ENCODE results near the gene CCDC187. TPM values are rescaled to one million over a fixed set of nuclear protein-coding genes. Genes with fewer than 3 reads are reported as not detected.

CCDC187 gene
- total RNA-seq, 6 donors from 2014 or later = 0.17 to 22.3 (median 10.0) TPM

DNA sequence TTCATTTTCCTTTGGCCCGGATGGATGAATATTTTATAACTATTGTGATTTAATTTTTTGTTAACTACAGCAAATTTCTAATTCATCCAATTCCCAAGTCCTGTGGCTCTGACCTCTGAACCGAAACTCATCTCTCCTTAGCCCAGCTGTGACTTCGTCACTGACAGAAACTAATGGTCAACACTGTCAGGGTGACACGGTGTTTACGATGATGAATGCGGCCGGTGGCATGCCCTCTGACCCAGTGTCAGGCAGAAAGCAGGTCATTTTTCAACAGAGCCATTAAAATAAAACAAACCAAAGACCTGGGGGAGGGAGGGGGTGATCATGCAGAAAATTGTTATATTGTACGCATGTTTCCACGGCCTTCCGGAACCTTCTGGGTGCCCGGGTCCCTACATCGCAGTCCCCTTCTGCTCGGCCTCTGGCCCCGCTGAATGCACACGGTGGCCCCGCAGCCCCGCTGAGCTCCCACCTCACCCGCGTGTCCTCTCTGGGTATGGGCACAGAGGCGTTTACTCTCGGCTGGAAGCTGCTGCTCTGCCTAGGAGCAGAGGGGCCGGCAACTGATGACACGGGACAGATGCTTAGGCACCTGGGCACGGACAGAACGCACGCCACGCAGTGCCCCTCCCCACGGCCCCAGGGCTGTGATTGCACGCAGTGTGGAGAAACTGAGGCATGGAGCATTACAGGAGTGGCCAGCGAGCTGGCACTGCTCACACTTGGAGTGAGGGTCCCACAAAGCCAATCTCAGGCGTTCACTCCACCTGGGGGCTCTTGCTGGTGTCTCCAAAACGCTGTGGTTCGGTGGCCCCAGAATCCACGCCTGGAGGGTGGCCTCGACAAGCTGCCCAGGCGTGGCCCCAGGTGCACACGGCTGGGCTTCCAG is 8.1 kb downstream of the CCDC187 start:
- Histone ChIP-seq H3K36me3 (no peaks in the 10 kb centered on the region), H3K9me3 (no peaks in the 10 kb centered on the region), H3K4me1 (peaks cover 0 to 5% (median 0%) of the 10 kb centered on the region in 4 donors), H3K4me3 (no peak overlapping the region), H3K27ac (no peak overlapping the region), H3K27me3 (no peaks in the 10 kb centered on the region)
- WGBS, 2 donors = 62 to 70% methylated on average over 17 to 35 of the region's 37 CpGs
- no peak for ATAC-seq (ENCODE audit: low FRiP score in 2 of 2)
- peak in 1 of 2 donors; percentile 56 for DNase-seq
- TF ChIP-seq POLR2AphosphoS5 (IDR thresholded peaks at IDR 0.05) (no peak), CTCF (IDR thresholded peaks at IDR 0.05) (no peak), EP300 (IDR thresholded peaks at IDR 0.05) (no peak), POLR2A (IDR thresholded peaks at IDR 0.05) (no peak)

GRCh38 chr9:136295055-136295454 is 8.8 kb downstream of the CCDC187 start:
- ATAC-seq (ENCODE audit: low FRiP score in 2 of 2) (no peak), DNase-seq (peak in 1 of 2 donors; percentile 48)
- Histone ChIP-seq H3K36me3 (no peaks in the 10 kb centered on the region), H3K27me3 (no peaks in the 10 kb centered on the region), H3K4me3 (no peak overlapping the region), H3K9me3 (no peaks in the 10 kb centered on the region), H3K4me1 (peaks cover 0 to 5% (median 0%) of the 10 kb centered on the region in 4 donors), H3K27ac (no peak overlapping the region)
- WGBS, 2 donors = 89 to 94% methylated on average over 10 to 16 of the region's 16 CpGs
- no peak for TF ChIP-seq EP300 (IDR thresholded peaks at IDR 0.05)
- TF ChIP-seq CTCF (IDR thresholded peaks at IDR 0.05) = no peak
- TF ChIP-seq POLR2A (IDR thresholded peaks at IDR 0.05) = no peak
- TF ChIP-seq POLR2AphosphoS5 (IDR thresholded peaks at IDR 0.05) = no peak

DNA sequence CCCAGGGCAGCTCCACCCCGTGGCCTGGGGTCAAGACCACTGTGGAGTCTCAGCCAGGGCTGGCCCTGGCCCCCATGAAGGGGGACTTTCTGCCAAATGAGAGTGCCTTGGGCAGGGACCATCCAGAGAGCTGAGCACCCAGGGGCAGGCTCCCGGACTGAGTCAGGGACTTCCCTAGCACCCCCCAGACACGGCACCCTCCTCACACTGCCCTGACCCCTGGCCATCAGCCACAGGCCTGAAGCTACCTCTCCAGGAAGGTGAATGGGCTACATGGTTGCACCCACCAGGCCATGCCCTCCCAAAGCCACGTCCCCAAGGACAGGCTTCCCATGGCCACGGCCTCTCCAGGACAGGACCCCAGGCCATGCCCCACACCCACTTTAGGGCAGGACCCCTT is 9.5 kb downstream of the CCDC187 start:
- H3K9me3 ChIP-seq = no peaks in the 10 kb centered on the region
- no peaks in the 10 kb centered on the region for H3K36me3 ChIP-seq
- no peaks in the 10 kb centered on the region for H3K27me3 ChIP-seq
- peaks cover 0 to 5% (median 0%) of the 10 kb centered on the region in 4 donors for H3K4me1 ChIP-seq
- no peak overlapping the region for H3K27ac ChIP-seq
- H3K4me3 ChIP-seq = no peak overlapping the region
- DNase-seq (peak in 1 of 2 donors; percentile 25), ATAC-seq (ENCODE audit: low FRiP score in 2 of 2) (no peak)
- TF ChIP-seq POLR2AphosphoS5 (IDR thresholded peaks at IDR 0.05) (no peak), CTCF (IDR thresholded peaks at IDR 0.05) (no peak), EP300 (IDR thresholded peaks at IDR 0.05) (no peak), POLR2A (IDR thresholded peaks at IDR 0.05) (no peak)
- WGBS, 2 donors = 75 to 85% methylated on average over 3 to 5 of the region's 5 CpGs

GRCh38 chr9:136293476-136294077 is 10.3 kb downstream of the CCDC187 start:
- TF ChIP-seq POLR2A (IDR thresholded peaks at IDR 0.05) = no peak
- TF ChIP-seq CTCF (IDR thresholded peaks at IDR 0.05) = no peak
- no peak for TF ChIP-seq POLR2AphosphoS5 (IDR thresholded peaks at IDR 0.05)
- no peak for ATAC-seq (ENCODE audit: low FRiP score in 2 of 2)
- no peak overlapping the region for H3K4me3 ChIP-seq
- DNase-seq = no peak
- H3K9me3 ChIP-seq = no peaks in the 10 kb centered on the region
- H3K4me1 ChIP-seq = peaks cover 0 to 5% (median 0%) of the 10 kb centered on the region in 4 donors
- H3K27ac ChIP-seq = no peak overlapping the region
- H3K36me3 ChIP-seq = no peaks in the 10 kb centered on the region
- no peaks in the 10 kb centered on the region for H3K27me3 ChIP-seq
- WGBS, 2 donors = 82 to 86% methylated on average over 14 of the region's 14 CpGs

Data from upper lobe of left lung (tissue), 6 donors.